Caco-2 (cell line): Measurements from ENCODE around the gene ALK. TPM values are rescaled to one million over a fixed set of nuclear protein-coding genes. Genes with fewer than 3 reads are reported as not detected.

Experiments used
- BruUV-seq: library from RNA; stranded (reverse); fragments of 400-500 nt; replicated peaks from 2 replicates; lab custom pipeline; 2021; lab: Mats Ljungman, UMichigan
- CTCF ChIA-PET: fragments of 300-600 bp; sonication (Branson Sonifier 250); formaldehyde crosslinking; loops from one replicate; lab custom pipeline; 2022; ENCODE audit warnings: antibody characterized with exemption; lab: Charles Lee
- POLR2A ChIA-PET: fragments of 300-600 bp; sonication (Branson Sonifier 250); formaldehyde crosslinking; loops from one replicate; lab custom pipeline; 2022; ENCODE audit warnings: antibody characterized with exemption; lab: Charles Lee
- DNase-seq, 2 experiments: peaks; one replicate each; pipeline versions ENCODE4 v3.0.0 to v3.0.0-alpha.2; 2020 to 2022
- H3K27me3 ChIP-seq: replicated peaks from 2 replicates; pipeline ENCODE4 v1.6.0; 2011; ENCODE audit warnings: low read length; ENCODE audit not compliant: control insufficient read depth, insufficient read depth
- H3K36me3 ChIP-seq: 2 replicates; pipeline ENCODE4 v1.5.1; 2011; ENCODE audit warnings: low read length; ENCODE audit not compliant: control insufficient read depth, insufficient read depth
- H3K4me1 ChIP-seq: fragments of 250-450 bp; sonication (Bioruptor Pico); 2 replicates; pipeline ENCODE4 v1.5.1; 2020; ENCODE audit warnings: mild to moderate bottlenecking
- H3K4me3 ChIP-seq: 2 replicates; pipeline ENCODE4 v1.5.1; 2011; ENCODE audit warnings: low read depth, mild to moderate bottlenecking, control low read depth, low read length
- H3K9me3 ChIP-seq: fragments of 250-450 bp; sonication (Bioruptor Pico); 2 replicates; pipeline ENCODE4 v1.5.1; 2020; ENCODE audit warnings: mild to moderate bottlenecking, moderate library complexity
- H3K27ac Mint-ChIP-seq: one replicate; pipeline ENCODE4 v1.8.0; 2022; ENCODE audit warnings: mixed read lengths; ENCODE audit not compliant: unreplicated experiment
- H3K27me3 Mint-ChIP-seq: one replicate; pipeline ENCODE4 v1.8.0; 2022; ENCODE audit warnings: mixed read lengths; ENCODE audit not compliant: insufficient read depth, unreplicated experiment
- H3K36me3 Mint-ChIP-seq: one replicate; pipeline ENCODE4 v1.8.0; 2022; ENCODE audit warnings: mild to moderate bottlenecking, mixed read lengths; ENCODE audit not compliant: insufficient read depth, unreplicated experiment
- H3K4me1 Mint-ChIP-seq: one replicate; pipeline ENCODE4 v1.8.0; 2022; ENCODE audit warnings: low read depth, mixed read lengths; ENCODE audit not compliant: unreplicated experiment
- H3K4me3 Mint-ChIP-seq: one replicate; pipeline ENCODE4 v1.8.0; 2022; ENCODE audit warnings: mild to moderate bottlenecking, moderate library complexity, mixed read lengths; ENCODE audit not compliant: unreplicated experiment
- H3K9me3 Mint-ChIP-seq: one replicate; pipeline ENCODE4 v1.8.0; 2022; ENCODE audit warnings: mixed read lengths; ENCODE audit not compliant: unreplicated experiment
- intact Hi-C: fragments of 100-400 bp; cut with micrococcal nuclease; formaldehyde crosslinking; loops from one replicate; pipeline ENCODE4 v1.10.0; 2022; ENCODE audit not compliant: unreplicated experiment
- total RNA-seq: library from RNA; stranded (reverse); gene quantifications from 2 replicates; pipeline ENCODE4 v1.2.3, GENCODE V29; 2022
- TF ChIP-seq, protein P1 (sequence below), 2 experiments: fragments of 200-600 bp in 1 of 2; IDR thresholded peaks; 1 replicate in 1 of 2; 2 replicates in 1 of 2; pipeline versions ENCODE4 v1.5.1 to v1.8.0; 2011 to 2022; ENCODE audit warnings: antibody characterized with exemption in 1 of 2, control low read depth in 1 of 2, inconsistent platforms in 1 of 2, low read depth in 1 of 2, low read length in 1 of 2, mild to moderate bottlenecking in 1 of 2, moderate library complexity in 1 of 2; ENCODE audit not compliant: insufficient read depth in 1 of 2, severe bottlenecking in 1 of 2, unreplicated experiment in 1 of 2

The ALK gene
- total RNA-seq, 1 experiment from 2014 or later, result 0.11 TPM

DNA sequence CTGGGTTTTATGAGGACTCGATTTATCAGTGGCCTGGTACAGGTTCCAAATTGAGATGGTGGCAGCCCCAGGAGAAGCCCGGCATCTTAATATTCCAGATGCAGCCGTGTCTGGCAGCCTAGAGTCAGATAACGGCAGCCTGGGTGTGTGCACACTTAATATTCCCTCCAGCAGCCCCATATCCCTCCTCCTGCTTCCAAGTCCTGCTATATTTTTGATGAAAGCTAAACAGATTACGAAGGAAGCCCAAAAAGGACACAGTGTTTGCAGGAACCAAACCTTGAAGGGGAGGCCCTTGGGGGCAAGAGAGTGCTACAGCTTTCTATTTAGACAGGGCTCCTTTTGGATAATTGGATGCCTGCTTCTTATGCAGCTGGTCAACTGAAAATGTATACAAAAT is 25.1 kb upstream of the ALK start:
- no TSS peak for BruUV-seq
- CTCF ChIA-PET, result no interaction called here
- H3K27me3 Mint-ChIP-seq, result peaks cover 15% of the 10 kb centered on the region

DNA sequence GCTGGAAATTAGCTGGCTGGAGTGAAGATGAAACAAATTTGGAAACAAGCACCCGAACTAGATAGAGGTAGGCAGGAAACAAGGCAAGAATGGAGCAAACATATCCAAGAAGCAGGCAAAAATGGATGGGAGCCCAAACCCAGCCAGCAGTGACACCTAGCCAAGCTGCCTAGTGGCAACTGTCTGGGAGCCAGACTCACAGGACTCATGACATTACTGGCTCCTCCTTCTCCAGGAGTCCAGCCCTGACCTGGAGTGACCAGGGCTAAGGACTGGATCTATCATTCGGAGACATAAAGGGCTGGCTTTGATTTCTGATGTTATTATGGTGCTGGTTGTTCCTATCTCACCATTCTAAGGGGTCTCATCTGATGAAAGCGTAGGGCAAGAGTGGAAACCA is 21.3 kb upstream of the ALK start:
- peaks cover 7% of the 10 kb centered on the region for H3K27me3 Mint-ChIP-seq
- no peaks in the 10 kb centered on the region for H3K36me3 Mint-ChIP-seq
- H3K27ac Mint-ChIP-seq, result no peak overlapping the region
- ChIA-PET CTCF (no interaction called here), POLR2A (no interaction called here)
- no peak overlapping the region for H3K4me3 Mint-ChIP-seq
- TF ChIP-seq, protein P1, sequence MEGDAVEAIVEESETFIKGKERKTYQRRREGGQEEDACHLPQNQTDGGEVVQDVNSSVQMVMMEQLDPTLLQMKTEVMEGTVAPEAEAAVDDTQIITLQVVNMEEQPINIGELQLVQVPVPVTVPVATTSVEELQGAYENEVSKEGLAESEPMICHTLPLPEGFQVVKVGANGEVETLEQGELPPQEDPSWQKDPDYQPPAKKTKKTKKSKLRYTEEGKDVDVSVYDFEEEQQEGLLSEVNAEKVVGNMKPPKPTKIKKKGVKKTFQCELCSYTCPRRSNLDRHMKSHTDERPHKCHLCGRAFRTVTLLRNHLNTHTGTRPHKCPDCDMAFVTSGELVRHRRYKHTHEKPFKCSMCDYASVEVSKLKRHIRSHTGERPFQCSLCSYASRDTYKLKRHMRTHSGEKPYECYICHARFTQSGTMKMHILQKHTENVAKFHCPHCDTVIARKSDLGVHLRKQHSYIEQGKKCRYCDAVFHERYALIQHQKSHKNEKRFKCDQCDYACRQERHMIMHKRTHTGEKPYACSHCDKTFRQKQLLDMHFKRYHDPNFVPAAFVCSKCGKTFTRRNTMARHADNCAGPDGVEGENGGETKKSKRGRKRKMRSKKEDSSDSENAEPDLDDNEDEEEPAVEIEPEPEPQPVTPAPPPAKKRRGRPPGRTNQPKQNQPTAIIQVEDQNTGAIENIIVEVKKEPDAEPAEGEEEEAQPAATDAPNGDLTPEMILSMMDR (IDR thresholded peaks at IDR 0.05; ENCODE audit: insufficient read depth in 1 of 2, low read depth in 1 of 2, low read length in 1 of 2, severe bottlenecking in 1 of 2, unreplicated experiment in 1 of 2), result no peak
- peaks cover 10% of the 10 kb centered on the region for H3K9me3 Mint-ChIP-seq
- DNase-seq, result no peak
- intact Hi-C loops, result no loop called here
- H3K27me3 ChIP-seq, result no peaks in the 10 kb centered on the region
- BruUV-seq, result no TSS peak
- H3K9me3 ChIP-seq, result no peaks in the 10 kb centered on the region
- H3K4me1 Mint-ChIP-seq, result no peaks in the 10 kb centered on the region
- H3K4me1 ChIP-seq, result no peaks in the 10 kb centered on the region
- no peak overlapping the region for H3K4me3 ChIP-seq
- no peaks in the 10 kb centered on the region for H3K36me3 ChIP-seq

More for the DNA sequence above, 25.1 kb upstream of the ALK start:
- H3K4me1 Mint-ChIP-seq, result no peaks in the 10 kb centered on the region
- H3K9me3 ChIP-seq, result no peaks in the 10 kb centered on the region
- TF ChIP-seq, protein P1 (IDR thresholded peaks at IDR 0.05; ENCODE audit: insufficient read depth in 1 of 2, low read depth in 1 of 2, low read length in 1 of 2, severe bottlenecking in 1 of 2, unreplicated experiment in 1 of 2), result no peak
- H3K27ac Mint-ChIP-seq, result no peak overlapping the region
- DNase-seq, result no peak
- no peaks in the 10 kb centered on the region for H3K4me1 ChIP-seq
- peaks cover 7% of the 10 kb centered on the region for H3K9me3 Mint-ChIP-seq
- H3K36me3 ChIP-seq, result no peaks in the 10 kb centered on the region
- H3K4me3 ChIP-seq, result no peak overlapping the region
- no peaks in the 10 kb centered on the region for H3K27me3 ChIP-seq
- H3K36me3 Mint-ChIP-seq, result no peaks in the 10 kb centered on the region
- H3K4me3 Mint-ChIP-seq, result no peak overlapping the region
- intact Hi-C loops, result no loop called here
- POLR2A ChIA-PET, result no interaction called here

DNA sequence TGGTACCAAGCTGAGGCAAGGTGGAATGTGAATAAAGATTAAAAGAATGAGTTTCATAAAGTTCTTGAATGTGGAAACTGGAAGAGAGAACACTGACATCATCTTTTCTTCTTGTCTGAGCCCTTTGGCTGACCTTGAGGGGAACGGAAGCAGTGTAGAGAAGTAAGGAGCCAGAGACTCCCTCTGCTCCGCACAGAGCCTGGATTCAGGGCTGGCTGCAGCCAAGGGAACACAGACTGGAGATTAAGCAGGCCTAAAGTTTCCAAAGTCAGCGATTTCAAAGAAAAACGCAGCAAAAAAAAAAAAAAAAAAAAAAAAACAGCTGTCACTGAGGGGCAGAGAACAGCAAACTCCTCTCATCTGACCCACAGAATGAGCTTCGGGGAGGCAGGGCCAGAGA is 19.3 kb upstream of the ALK start:
- intact Hi-C loops, result no loop called here
- TF ChIP-seq, protein P1 (IDR thresholded peaks at IDR 0.05; ENCODE audit: insufficient read depth in 1 of 2, low read depth in 1 of 2, low read length in 1 of 2, severe bottlenecking in 1 of 2, unreplicated experiment in 1 of 2), result no peak
- no peaks in the 10 kb centered on the region for H3K9me3 ChIP-seq
- no peaks in the 10 kb centered on the region for H3K36me3 Mint-ChIP-seq
- no peak overlapping the region for H3K4me3 Mint-ChIP-seq
- H3K4me3 ChIP-seq, result no peak overlapping the region
- CTCF ChIA-PET, result no interaction called here
- no peaks in the 10 kb centered on the region for H3K36me3 ChIP-seq
- no peaks in the 10 kb centered on the region for H3K27me3 ChIP-seq
- H3K4me1 Mint-ChIP-seq, result no peaks in the 10 kb centered on the region
- no TSS peak for BruUV-seq
- no peaks in the 10 kb centered on the region for H3K4me1 ChIP-seq
- DNase-seq, result no peak
- no peak overlapping the region for H3K27ac Mint-ChIP-seq
- peaks cover 13% of the 10 kb centered on the region for H3K27me3 Mint-ChIP-seq
- H3K9me3 Mint-ChIP-seq, result peaks cover 10% of the 10 kb centered on the region
- POLR2A ChIA-PET, result no interaction called here
